WTC11 (cell line): ENCODE measurements around the gene BORCS5.

Experiments used
- CTCF ChIP-seq: fragments of 200-600 bp; IDR thresholded peaks from 2 replicates; pipeline ENCODE4 v1.8.0; 2022; ENCODE audit warnings: antibody characterized with exemption
- FOXJ3 ChIP-seq: sonication (generic); formaldehyde crosslinking; IDR thresholded peaks from 2 replicates; pipeline ENCODE4 v1.9.0; 2021; ENCODE audit warnings: missing genetic modification reagents, mild to moderate bottlenecking, borderline replicate concordance
- MAX ChIP-seq: sonication (generic); formaldehyde crosslinking; IDR thresholded peaks from 2 replicates; pipeline ENCODE4 v1.8.0; 2022; ENCODE audit warnings: mild to moderate bottlenecking, missing genetic modification reagents
- MYBL2 ChIP-seq: sonication (generic); formaldehyde crosslinking; IDR thresholded peaks from 2 replicates; pipeline ENCODE4 v1.8.1; 2023; ENCODE audit warnings: mild to moderate bottlenecking, moderate library complexity, missing genetic modification reagents
- NR2C2 ChIP-seq: sonication (generic); formaldehyde crosslinking; IDR thresholded peaks from 2 replicates; pipeline ENCODE4 v1.8.0; 2022; ENCODE audit warnings: mild to moderate bottlenecking, missing genetic modification reagents
- NR3C1 ChIP-seq: sonication (generic); formaldehyde crosslinking; conservative IDR thresholded peaks from 2 replicates; pipeline ENCODE4 v1.8.1; 2023; ENCODE audit warnings: low read depth, mild to moderate bottlenecking, missing genetic modification reagents
- PREB ChIP-seq: sonication (generic); formaldehyde crosslinking; IDR thresholded peaks from 2 replicates; pipeline ENCODE4 v1.8.1; 2022; ENCODE audit warnings: mild to moderate bottlenecking, missing genetic modification reagents, moderate library complexity, borderline replicate concordance
- SMAD4 ChIP-seq: sonication (generic); formaldehyde crosslinking; IDR thresholded peaks from 2 replicates; pipeline ENCODE4 v1.8.0; 2022; ENCODE audit warnings: mild to moderate bottlenecking, missing genetic modification reagents

- TF ChIP-seq CTCF (no peak), NR2C2 (no peak), MAX (no peak), FOXJ3 (CRISPR knock-in tag) (no peak), NR3C1 (no peak), SMAD4 (CRISPR knock-in tag) (no peak), MYBL2 (CRISPR knock-in tag) (no peak), PREB (CRISPR knock-in tag) (no peak)
Measured at GRCh38 chr12:12474931-12475795, 118.3 kb downstream of the BORCS5 start.
